Upper lobe of right lung (tissue), 1 donor: ENCODE measurements around the gene FMNL2. TPM values are rescaled to one million over a fixed set of nuclear protein-coding genes. Genes with fewer than 3 reads are reported as not detected.

Source experiments
- ATAC-seq: fragments of 200-7000 bp; cut with Tn5 transposase; one replicate; pipeline ENCODE4 v1.9.1; 2020; ENCODE audit warnings: mild to moderate bottlenecking, moderate library complexity
- DNase-seq: peaks from one replicate; pipeline ENCODE4 v3.0.0-alpha.2; 2020
- H3K27ac ChIP-seq: fragments of 200-600 bp; one replicate; pipeline ENCODE4 v1.8.0; 2022
- H3K27me3 ChIP-seq: fragments of 200-600 bp; one replicate; pipeline ENCODE4 v1.8.0; 2022; ENCODE audit warnings: mild to moderate bottlenecking
- H3K36me3 ChIP-seq: fragments of 200-600 bp; one replicate; pipeline ENCODE4 v1.8.0; 2022
- H3K4me1 ChIP-seq: fragments of 200-600 bp; one replicate; pipeline ENCODE4 v1.8.0; 2022
- H3K4me3 ChIP-seq: fragments of 200-600 bp; one replicate; pipeline ENCODE4 v1.8.0; 2022; ENCODE audit warnings: mild to moderate bottlenecking
- H3K9me3 ChIP-seq: fragments of 200-600 bp; one replicate; pipeline ENCODE4 v1.8.0; 2022
- intact Hi-C: fragments of 100-400 bp; cut with DNase I; formaldehyde crosslinking; loops from one replicate; pipeline ENCODE4 v1.11.0; 2022
- total RNA-seq: library from RNA; stranded (reverse); fragmentation: NEBNext Ultra II Directional; extraction: Animal tissue kit (Norgen Biotek cat#: 25700); gene quantifications from one replicate; pipeline ENCODE4 v1.2.1, GENCODE V29; 2021
- TF ChIP-seq, protein P1 (sequence below): fragments of 200-600 bp; IDR thresholded peaks from one replicate; pipeline ENCODE4 v1.8.0; 2022; ENCODE audit warnings: antibody characterized with exemption
- donor health status: DM: no; HTN: yes; CAD: no; lungs with severe emphysema.

Gene FMNL2
- total RNA-seq, 1 donor from 2014 or later: 69.5 TPM

DNA sequence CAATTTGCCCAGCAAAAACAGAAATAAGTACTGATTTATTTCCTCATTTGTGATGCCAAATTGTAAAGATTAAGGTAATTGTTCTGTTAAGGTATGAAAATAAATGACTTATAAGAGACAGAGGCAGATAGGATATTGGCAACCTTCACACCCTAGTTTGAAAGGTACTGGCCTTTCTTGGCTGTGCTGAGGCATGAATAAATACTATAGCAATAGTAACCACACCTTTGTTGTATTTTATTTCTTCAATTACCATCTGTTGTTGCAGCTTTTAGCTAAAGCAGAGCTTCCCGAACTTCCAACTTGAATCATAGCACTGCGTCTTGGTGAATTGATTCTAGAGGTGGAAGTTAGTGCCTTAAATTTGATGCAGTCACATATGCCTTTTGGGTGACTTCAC is 55.9 kb downstream of the FMNL2 start:
- Histone ChIP-seq H3K4me1 (peaks cover 4% of the 10 kb centered on the region), H3K27me3 (no peaks in the 10 kb centered on the region), H3K36me3 (no peaks in the 10 kb centered on the region), H3K9me3 (no peaks in the 10 kb centered on the region), H3K4me3 (no peak overlapping the region), H3K27ac (no peak overlapping the region)
- ATAC-seq (no peak), DNase-seq (no peak)
- intact Hi-C loops: no loop called here
- TF ChIP-seq, protein P1, sequence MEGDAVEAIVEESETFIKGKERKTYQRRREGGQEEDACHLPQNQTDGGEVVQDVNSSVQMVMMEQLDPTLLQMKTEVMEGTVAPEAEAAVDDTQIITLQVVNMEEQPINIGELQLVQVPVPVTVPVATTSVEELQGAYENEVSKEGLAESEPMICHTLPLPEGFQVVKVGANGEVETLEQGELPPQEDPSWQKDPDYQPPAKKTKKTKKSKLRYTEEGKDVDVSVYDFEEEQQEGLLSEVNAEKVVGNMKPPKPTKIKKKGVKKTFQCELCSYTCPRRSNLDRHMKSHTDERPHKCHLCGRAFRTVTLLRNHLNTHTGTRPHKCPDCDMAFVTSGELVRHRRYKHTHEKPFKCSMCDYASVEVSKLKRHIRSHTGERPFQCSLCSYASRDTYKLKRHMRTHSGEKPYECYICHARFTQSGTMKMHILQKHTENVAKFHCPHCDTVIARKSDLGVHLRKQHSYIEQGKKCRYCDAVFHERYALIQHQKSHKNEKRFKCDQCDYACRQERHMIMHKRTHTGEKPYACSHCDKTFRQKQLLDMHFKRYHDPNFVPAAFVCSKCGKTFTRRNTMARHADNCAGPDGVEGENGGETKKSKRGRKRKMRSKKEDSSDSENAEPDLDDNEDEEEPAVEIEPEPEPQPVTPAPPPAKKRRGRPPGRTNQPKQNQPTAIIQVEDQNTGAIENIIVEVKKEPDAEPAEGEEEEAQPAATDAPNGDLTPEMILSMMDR: no peak

GRCh38 chr2:152391318-152391717 is 56.3 kb downstream of the FMNL2 start:
- no peak for ATAC-seq
- Histone ChIP-seq H3K36me3 (no peaks in the 10 kb centered on the region), H3K4me1 (peaks cover 4% of the 10 kb centered on the region), H3K27ac (no peak overlapping the region), H3K4me3 (no peak overlapping the region), H3K27me3 (no peaks in the 10 kb centered on the region), H3K9me3 (no peaks in the 10 kb centered on the region)
- no peak for DNase-seq
- TF ChIP-seq, protein P1: no peak
- intact Hi-C loops: no loop called here

GRCh38 chr2:152393377-152393776 is 58.4 kb downstream of the FMNL2 start:
- no peak for ATAC-seq
- Histone ChIP-seq H3K9me3 (no peaks in the 10 kb centered on the region), H3K27me3 (no peaks in the 10 kb centered on the region), H3K4me1 (peaks cover 4% of the 10 kb centered on the region), H3K4me3 (no peak overlapping the region), H3K27ac (no peak overlapping the region), H3K36me3 (no peaks in the 10 kb centered on the region)
- intact Hi-C loops: no loop called here
- TF ChIP-seq, protein P1: no peak
- no peak for DNase-seq

DNA sequence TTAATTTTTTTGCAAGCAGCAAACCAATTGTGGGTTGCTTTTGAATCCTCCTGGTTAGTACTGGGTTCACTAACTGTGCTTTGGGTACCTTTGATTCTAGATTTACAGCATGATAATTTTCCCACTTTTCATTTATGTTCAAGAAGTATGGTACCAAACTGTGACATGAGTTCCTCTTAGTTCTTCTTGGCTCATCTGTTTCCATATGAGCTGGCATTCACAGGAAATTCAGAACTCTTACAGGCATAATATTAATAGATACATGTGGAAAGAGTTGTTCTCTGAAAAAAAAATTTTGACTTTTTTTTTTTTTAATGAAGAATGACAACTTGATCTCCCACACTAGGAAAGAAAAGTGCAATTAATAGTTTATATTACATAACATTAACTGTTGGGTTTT is 59.4 kb downstream of the FMNL2 start:
- ATAC-seq (no peak), DNase-seq (no peak)
- Histone ChIP-seq H3K4me3 (no peak overlapping the region), H3K27ac (no peak overlapping the region), H3K4me1 (peaks cover 4% of the 10 kb centered on the region), H3K36me3 (no peaks in the 10 kb centered on the region), H3K9me3 (no peaks in the 10 kb centered on the region), H3K27me3 (no peaks in the 10 kb centered on the region)
- TF ChIP-seq, protein P1: no peak
- intact Hi-C loops: no loop called here

DNA sequence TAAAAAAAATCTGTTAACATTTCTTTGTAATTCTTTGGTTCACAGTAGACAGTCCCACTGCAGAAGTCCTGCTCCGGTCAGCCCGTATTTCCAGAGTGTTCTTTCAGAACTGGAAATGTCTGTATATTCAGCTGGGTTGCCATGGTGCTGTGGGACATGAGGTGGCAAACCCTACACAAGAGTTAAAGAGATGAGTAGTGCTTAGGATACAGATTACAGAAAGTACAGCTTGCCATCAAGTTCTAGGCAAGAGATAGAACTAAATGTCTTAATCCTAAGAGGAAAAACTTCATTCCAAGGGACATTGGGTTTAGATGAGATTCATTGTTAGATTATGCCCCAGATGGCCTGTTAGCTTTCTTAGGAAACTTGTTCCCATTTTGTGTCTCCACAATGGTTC is 60.1 kb downstream of the FMNL2 start:
- Histone ChIP-seq H3K4me1 (peaks cover 4% of the 10 kb centered on the region), H3K36me3 (no peaks in the 10 kb centered on the region), H3K27ac (no peak overlapping the region), H3K4me3 (no peak overlapping the region), H3K27me3 (no peaks in the 10 kb centered on the region), H3K9me3 (no peaks in the 10 kb centered on the region)
- DNase-seq (no peak), ATAC-seq (peak; percentile 24)
- intact Hi-C loops: no loop called here
- TF ChIP-seq, protein P1: no peak

DNA sequence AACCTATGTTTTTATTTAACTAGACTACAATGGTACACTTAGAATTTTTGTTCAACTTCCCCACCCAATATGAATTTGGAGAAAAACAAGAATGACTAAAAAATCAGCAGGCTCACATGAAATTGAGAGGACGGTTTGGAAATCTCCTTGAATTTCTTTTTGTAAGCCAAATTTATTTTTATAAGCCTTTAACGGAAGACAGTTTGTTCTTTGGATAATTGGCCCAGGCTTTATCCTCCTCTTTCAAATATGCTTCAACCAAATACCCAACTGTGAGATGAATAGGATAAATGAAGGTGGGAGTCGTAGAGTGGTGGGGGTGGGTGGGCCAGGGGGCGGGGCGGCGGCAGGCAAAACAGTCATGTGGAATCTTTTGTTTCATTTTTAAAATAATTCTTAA is 60.6 kb downstream of the FMNL2 start:
- TF ChIP-seq, protein P1: no peak
- Histone ChIP-seq H3K27me3 (no peaks in the 10 kb centered on the region), H3K36me3 (no peaks in the 10 kb centered on the region), H3K27ac (peak overlapping the region; percentile 34), H3K4me3 (peak overlapping the region; percentile 32), H3K9me3 (no peaks in the 10 kb centered on the region), H3K4me1 (peaks cover 4% of the 10 kb centered on the region)
- intact Hi-C loops: no loop called here
- DNase-seq (no peak), ATAC-seq (no peak)
